ENCODE results near the gene CPO.

GRCh38 chr2:206955253-206955652 lies 15.9 kb downstream of the CPO start:
- TF ChIP-seq POLR2A (IDR thresholded peaks at IDR 0.05) (no peak), CTCF (IDR thresholded peaks at IDR 0.05) (no peak), POLR2AphosphoS5 (IDR thresholded peaks at IDR 0.05; ENCODE audit: insufficient read depth in 1 of 2, low read depth in 1 of 2) (no peak)

Measured in vagina (tissue), 2 donors.